H1 (cell line): ENCODE data around the gene CNNM4. TPM values are rescaled to one million over a fixed set of nuclear protein-coding genes. Genes with fewer than 3 reads are reported as not detected.

Experiments
- CTBP2 ChIP-seq: IDR thresholded peaks from 2 replicates; pipeline ENCODE4 v1.7.0; 2011; ENCODE audit warnings: borderline replicate concordance, mild to moderate bottlenecking, moderate library complexity, mixed read lengths, low read length; ENCODE audit not compliant: insufficient read depth, insufficient read length
- GABPA ChIP-seq: IDR thresholded peaks from 2 replicates; pipeline ENCODE4 v1.6.1; 2011; ENCODE audit warnings: mild to moderate bottlenecking, low read length, moderate library complexity, borderline replicate concordance; ENCODE audit not compliant: insufficient read depth
- PHF8 ChIP-seq: fragments of 200-600 bp; sonication (generic); conservative IDR thresholded peaks from 2 replicates; pipeline ENCODE4 v1.7.1; 2012; ENCODE audit warnings: low read depth, mild to moderate bottlenecking, inconsistent platforms, low read length, moderate library complexity
- YY1 ChIP-seq: IDR thresholded peaks from 2 replicates; pipeline ENCODE4 v1.6.1; 2011; ENCODE audit warnings: low read depth, mild to moderate bottlenecking, low read length
- polyA plus RNA-seq, 7 experiments: library from polyadenylated mRNA; depleted of rRNA in 3 of 7; stranded (reverse) in 5 of 7; unstranded in 2 of 7; fragments of >200 nt in 5 of 7; fragments of 200-250 nt in 2 of 7; gene quantifications; 1 replicate in 5 of 7; 2 replicates in 1 of 7; 4 replicates in 1 of 7; pipeline versions ENCODE4 v1.2.1 to v1.2.3, GENCODE V29; 2011 to 2013; ENCODE audit warnings: missing spikeins in 2 of 7, mixed read lengths in 2 of 7
- total RNA-seq: library from RNA; stranded (reverse); fragmentation: NEBNext Ultra II Directional; extraction: Animal tissue kit (Norgen Biotek cat#: 25700); gene quantifications from 2 replicates; pipeline ENCODE4 v1.2.1, GENCODE V29; 2021

CNNM4 gene
- total and polyA plus RNA-seq, 2 of the 8 experiments (the other 6 are each of a cell fraction or from before 2014, with no cell fraction given), result 10.3 to 11.0 TPM

GRCh38 chr2:96783388-96783787 lies 22.7 kb downstream of the CNNM4 start (continued):
- no peak for TF ChIP-seq CTBP2
- TF ChIP-seq YY1, result no peak
- TF ChIP-seq PHF8, result no peak
- TF ChIP-seq GABPA, result no peak
